Measurements from ENCODE around the gene CDYL2. TPM values are rescaled to one million over a fixed set of nuclear protein-coding genes. Genes with fewer than 3 reads are reported as not detected.

CDYL2 gene
- total RNA-seq, 2 donors from 2014 or later: 9.9 to 12.8 TPM

DNA sequence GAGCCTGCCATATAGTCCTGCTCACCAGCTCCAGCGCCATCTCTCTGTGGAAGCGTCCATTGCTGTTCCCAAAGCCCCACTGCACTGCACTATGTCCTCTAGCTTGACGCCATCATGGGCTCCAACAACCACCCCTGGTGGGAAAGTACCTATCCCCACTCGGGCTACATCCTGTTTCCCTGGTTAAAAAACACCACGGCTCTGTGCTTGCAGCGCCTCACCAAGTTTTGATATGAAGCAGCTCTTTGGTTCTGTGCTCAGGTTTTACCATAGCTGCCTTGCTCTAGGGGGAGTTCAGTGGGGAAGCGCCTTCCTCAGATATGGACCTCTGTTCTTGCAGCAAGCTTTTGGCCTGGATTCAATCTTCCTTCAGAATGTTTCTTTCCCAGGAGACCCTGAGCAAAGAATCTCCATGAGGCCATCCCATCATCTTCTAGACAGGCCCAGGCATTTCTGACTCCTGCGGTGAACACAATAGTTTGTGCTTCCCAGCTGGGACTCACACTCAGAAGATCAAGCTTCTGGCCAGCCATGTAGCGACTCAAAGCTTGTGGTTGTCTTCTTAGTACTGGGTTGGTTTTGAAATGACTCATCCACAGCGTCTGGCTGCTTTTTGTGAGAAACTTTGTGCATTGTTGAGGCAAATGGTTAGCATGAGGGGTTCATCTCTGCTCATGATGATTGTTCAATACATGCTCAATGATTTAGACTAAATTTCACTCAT, 224.1 kb downstream of the CDYL2 start:
- 93 to 99% methylated on average over 9 to 10 of the region's 10 CpGs for WGBS, 2 experiments (ENCODE audit: insufficient coverage in 1 of 2, insufficient read length in 1 of 2)
- H3K27ac ChIP-seq (ENCODE audit: low read depth, low read length): no peak overlapping the region
- H3K4me3 Mint-ChIP-seq: no peak overlapping the region

DNA sequence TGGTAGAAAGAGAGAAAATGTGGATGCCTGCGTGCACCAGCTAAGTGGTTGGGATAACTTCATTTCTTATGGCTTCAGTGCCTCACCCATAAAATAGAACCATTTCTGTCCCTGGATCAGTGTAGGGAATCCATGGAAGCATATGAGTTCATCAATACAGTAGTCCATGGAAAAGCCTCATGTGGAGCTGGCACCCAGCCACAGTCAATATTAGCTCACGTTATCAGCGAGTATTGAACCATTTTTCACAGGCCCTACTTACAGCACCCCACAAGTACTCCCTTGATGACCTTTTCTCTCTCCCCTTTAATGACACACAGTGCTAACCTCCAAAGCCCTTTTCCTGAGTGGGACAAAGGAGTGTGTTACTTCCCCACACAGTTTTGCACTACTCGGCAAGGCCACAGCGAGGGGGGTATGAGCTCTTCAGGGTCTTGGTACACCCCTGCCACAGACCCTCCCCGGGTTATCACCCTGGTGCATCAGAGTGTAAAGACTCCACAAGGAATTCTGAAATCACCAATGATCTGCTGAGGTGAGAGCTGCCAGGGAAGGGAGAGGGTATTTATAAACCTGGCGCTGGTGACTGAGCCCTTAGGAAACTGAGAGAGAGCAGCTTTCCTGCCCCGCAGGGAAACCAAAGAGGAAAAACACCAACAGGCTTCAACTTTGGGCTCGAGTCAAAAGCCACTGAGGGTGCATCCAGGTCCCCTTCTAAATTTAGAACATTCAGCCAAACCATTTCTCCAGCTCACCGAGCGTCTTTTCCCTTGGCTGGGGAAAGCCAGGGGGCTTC, 226.7 kb downstream of the CDYL2 start:
- H3K27me3 Mint-ChIP-seq (ENCODE audit: insufficient read depth): no peaks in the 10 kb centered on the region
- H3K27ac ChIP-seq (ENCODE audit: low read depth, low read length): no peak overlapping the region
- H3K36me3 ChIP-seq (ENCODE audit: control insufficient read depth, insufficient read depth, low read length): no peaks in the 10 kb centered on the region
- no peak overlapping the region for H3K4me3 ChIP-seq (ENCODE audit: low read length)
- H3K36me3 Mint-ChIP-seq (ENCODE audit: low read depth): no peaks in the 10 kb centered on the region
- H3K9me3 ChIP-seq (ENCODE audit: control insufficient read depth, low read length): peaks cover 5% of the 10 kb centered on the region
- no peaks in the 10 kb centered on the region for H3K27me3 ChIP-seq (ENCODE audit: control insufficient read depth, insufficient read depth, low read length, poor library complexity, severe bottlenecking)
- DNase-seq: no peak
- peaks cover 7% of the 10 kb centered on the region for H3K4me1 Mint-ChIP-seq
- H3K9ac ChIP-seq (ENCODE audit: extremely low read depth, low read length, poor library complexity, severe bottlenecking): no peak overlapping the region
- WGBS, 2 experiments (ENCODE audit: insufficient coverage in 1 of 2, insufficient read length in 1 of 2): 92 to 98% methylated on average over 9 to 11 of the region's 11 CpGs
- no peaks in the 10 kb centered on the region for H3K4me1 ChIP-seq (ENCODE audit: control insufficient read depth, insufficient read depth, low read length)
- no peaks in the 10 kb centered on the region for H3K9me3 Mint-ChIP-seq
- TF ChIP-seq, protein P1, sequence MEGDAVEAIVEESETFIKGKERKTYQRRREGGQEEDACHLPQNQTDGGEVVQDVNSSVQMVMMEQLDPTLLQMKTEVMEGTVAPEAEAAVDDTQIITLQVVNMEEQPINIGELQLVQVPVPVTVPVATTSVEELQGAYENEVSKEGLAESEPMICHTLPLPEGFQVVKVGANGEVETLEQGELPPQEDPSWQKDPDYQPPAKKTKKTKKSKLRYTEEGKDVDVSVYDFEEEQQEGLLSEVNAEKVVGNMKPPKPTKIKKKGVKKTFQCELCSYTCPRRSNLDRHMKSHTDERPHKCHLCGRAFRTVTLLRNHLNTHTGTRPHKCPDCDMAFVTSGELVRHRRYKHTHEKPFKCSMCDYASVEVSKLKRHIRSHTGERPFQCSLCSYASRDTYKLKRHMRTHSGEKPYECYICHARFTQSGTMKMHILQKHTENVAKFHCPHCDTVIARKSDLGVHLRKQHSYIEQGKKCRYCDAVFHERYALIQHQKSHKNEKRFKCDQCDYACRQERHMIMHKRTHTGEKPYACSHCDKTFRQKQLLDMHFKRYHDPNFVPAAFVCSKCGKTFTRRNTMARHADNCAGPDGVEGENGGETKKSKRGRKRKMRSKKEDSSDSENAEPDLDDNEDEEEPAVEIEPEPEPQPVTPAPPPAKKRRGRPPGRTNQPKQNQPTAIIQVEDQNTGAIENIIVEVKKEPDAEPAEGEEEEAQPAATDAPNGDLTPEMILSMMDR (conservative IDR thresholded peaks at IDR 0.05): no peak
- H3K4me3 Mint-ChIP-seq: no peak overlapping the region
- H3K27ac Mint-ChIP-seq: no peak overlapping the region

More for the DNA sequence above, 224.1 kb downstream of the CDYL2 start:
- H3K9me3 ChIP-seq (ENCODE audit: control insufficient read depth, low read length): peaks cover 5% of the 10 kb centered on the region
- H3K9ac ChIP-seq (ENCODE audit: extremely low read depth, low read length, poor library complexity, severe bottlenecking): no peak overlapping the region
- no peak for DNase-seq
- H3K36me3 ChIP-seq (ENCODE audit: control insufficient read depth, insufficient read depth, low read length): no peaks in the 10 kb centered on the region
- H3K27me3 ChIP-seq (ENCODE audit: control insufficient read depth, insufficient read depth, low read length, poor library complexity, severe bottlenecking): no peaks in the 10 kb centered on the region
- no peaks in the 10 kb centered on the region for H3K36me3 Mint-ChIP-seq (ENCODE audit: low read depth)
- TF ChIP-seq, protein P1 (conservative IDR thresholded peaks at IDR 0.05): no peak
- H3K4me3 ChIP-seq (ENCODE audit: low read length): no peak overlapping the region
- no peaks in the 10 kb centered on the region for H3K27me3 Mint-ChIP-seq (ENCODE audit: insufficient read depth)
- no peaks in the 10 kb centered on the region for H3K4me1 ChIP-seq (ENCODE audit: control insufficient read depth, insufficient read depth, low read length)
- peaks cover 7% of the 10 kb centered on the region for H3K4me1 Mint-ChIP-seq
- H3K27ac Mint-ChIP-seq: no peak overlapping the region
- no peaks in the 10 kb centered on the region for H3K9me3 Mint-ChIP-seq

DNA sequence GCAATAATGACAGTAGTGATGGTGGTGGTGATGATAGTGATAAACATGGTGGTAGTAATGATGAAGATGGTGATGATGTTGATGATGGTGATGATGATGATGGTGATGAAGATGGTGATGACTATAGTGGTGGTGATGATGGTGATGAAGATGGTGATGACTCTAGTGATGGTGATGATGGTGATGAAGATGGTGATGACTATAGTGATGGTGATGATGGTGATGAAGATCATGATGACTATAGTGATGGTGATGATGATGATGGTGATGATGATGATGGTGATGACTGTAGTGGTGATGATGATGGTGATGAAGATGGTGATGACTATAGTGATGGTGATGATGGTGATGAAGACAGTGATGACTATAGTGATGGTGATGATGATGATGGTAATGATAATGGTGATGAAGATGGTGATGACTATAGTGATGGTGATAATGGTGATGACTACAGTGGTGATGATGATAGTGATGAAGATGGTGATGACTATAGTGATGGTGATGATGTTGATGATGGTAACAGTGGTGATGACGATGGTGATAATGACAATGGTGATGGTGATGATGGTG, 228.0 kb downstream of the CDYL2 start:
- H3K36me3 ChIP-seq (ENCODE audit: control insufficient read depth, insufficient read depth, low read length): no peaks in the 10 kb centered on the region
- no peak overlapping the region for H3K27ac ChIP-seq (ENCODE audit: low read depth, low read length)
- H3K9me3 ChIP-seq (ENCODE audit: control insufficient read depth, low read length): peaks cover 5% of the 10 kb centered on the region
- Mint-ChIP-seq H3K36me3 (ENCODE audit: low read depth) (no peaks in the 10 kb centered on the region), H3K4me3 (no peak overlapping the region), H3K9me3 (no peaks in the 10 kb centered on the region), H3K27me3 (ENCODE audit: insufficient read depth) (peaks cover under 1% of the 10 kb centered on the region), H3K4me1 (peaks cover 7% of the 10 kb centered on the region), H3K27ac (no peak overlapping the region)
- no peak overlapping the region for H3K4me3 ChIP-seq (ENCODE audit: low read length)
- H3K9ac ChIP-seq (ENCODE audit: extremely low read depth, low read length, poor library complexity, severe bottlenecking): no peak overlapping the region
- H3K4me1 ChIP-seq (ENCODE audit: control insufficient read depth, insufficient read depth, low read length): no peaks in the 10 kb centered on the region
- TF ChIP-seq, protein P1 (conservative IDR thresholded peaks at IDR 0.05): no peak
- no peaks in the 10 kb centered on the region for H3K27me3 ChIP-seq (ENCODE audit: control insufficient read depth, insufficient read depth, low read length, poor library complexity, severe bottlenecking)
- no peak for DNase-seq
- 79 to 86% methylated on average over 1 of the region's 1 CpG for WGBS, 2 experiments (ENCODE audit: insufficient coverage in 1 of 2, insufficient read length in 1 of 2)

Measured in endodermal cell (in vitro differentiated cells).